Peyer's patch (tissue), 4 donors: Measurements from ENCODE around the gene VPS9D1. TPM values are rescaled to one million over a fixed set of nuclear protein-coding genes. Genes with fewer than 3 reads are reported as not detected.
A peak's percentile ranks its signal among the peaks of the same experiment; 100 is the strongest.

Experiments
- DNase-seq, 3 donors: peaks; one replicate each; pipeline ENCODE4 v3.0.0-alpha.2; 2017 to 2019
- H3K27ac ChIP-seq, 4 donors: fragments of 200-600 bp; sonication (generic); one replicate each; pipeline ENCODE4 v1.5.1; 2016 to 2019
- H3K27me3 ChIP-seq, 2 donors: fragments of 200-600 bp; sonication (generic); one replicate each; pipeline ENCODE4 v1.5.1; 2019
- H3K36me3 ChIP-seq, 3 donors: fragments of 200-600 bp; sonication (generic); one replicate each; pipeline ENCODE4 v1.5.1; 2016 to 2019
- H3K4me1 ChIP-seq, 4 donors: fragments of 200-600 bp; sonication (generic); one replicate each; pipeline ENCODE4 v1.5.1; 2016 to 2019
- H3K4me3 ChIP-seq, 4 donors: fragments of 200-600 bp; sonication (generic); 1 replicate in 3 of 4; 2 replicates in 1 of 4; pipeline ENCODE4 v1.5.1; 2016 to 2019; ENCODE audit warnings: mild to moderate bottlenecking in 1 of 4
- H3K9me3 ChIP-seq, 4 donors: fragments of 200-600 bp; sonication (generic); one replicate each; pipeline ENCODE4 v1.5.1; 2016 to 2019; ENCODE audit warnings: mild to moderate bottlenecking in 1 of 4
- POLR2A ChIP-seq, 2 donors: fragments of 450-650 bp; IDR thresholded peaks; one replicate each; pipeline ENCODE4 v1.5.1; 2017; ENCODE audit warnings: antibody characterized with exemption in 2 of 2, mild to moderate bottlenecking in 2 of 2, moderate library complexity in 2 of 2
- total RNA-seq, 4 donors: library from RNA; depleted of rRNA; stranded (reverse); fragments of >200 nt; gene quantifications; one replicate each; pipeline ENCODE4 v1.1.0, GENCODE V29; 2016
- TF ChIP-seq, protein P1 (sequence below), 6 experiments: fragments of 450-650 bp in 4 of 6; fragments of 200-600 bp in 2 of 6; sonication (generic) in 1 of 6; IDR thresholded peaks; one replicate each; pipeline ENCODE4 v1.5.1; 2017 to 2019; ENCODE audit warnings: antibody characterized with exemption in 6 of 6, mild to moderate bottlenecking in 3 of 6, moderate library complexity in 1 of 6

The VPS9D1 gene
- total RNA-seq, 4 donors from 2014 or later = 14.9 to 45.9 (median 27.9) TPM

DNA sequence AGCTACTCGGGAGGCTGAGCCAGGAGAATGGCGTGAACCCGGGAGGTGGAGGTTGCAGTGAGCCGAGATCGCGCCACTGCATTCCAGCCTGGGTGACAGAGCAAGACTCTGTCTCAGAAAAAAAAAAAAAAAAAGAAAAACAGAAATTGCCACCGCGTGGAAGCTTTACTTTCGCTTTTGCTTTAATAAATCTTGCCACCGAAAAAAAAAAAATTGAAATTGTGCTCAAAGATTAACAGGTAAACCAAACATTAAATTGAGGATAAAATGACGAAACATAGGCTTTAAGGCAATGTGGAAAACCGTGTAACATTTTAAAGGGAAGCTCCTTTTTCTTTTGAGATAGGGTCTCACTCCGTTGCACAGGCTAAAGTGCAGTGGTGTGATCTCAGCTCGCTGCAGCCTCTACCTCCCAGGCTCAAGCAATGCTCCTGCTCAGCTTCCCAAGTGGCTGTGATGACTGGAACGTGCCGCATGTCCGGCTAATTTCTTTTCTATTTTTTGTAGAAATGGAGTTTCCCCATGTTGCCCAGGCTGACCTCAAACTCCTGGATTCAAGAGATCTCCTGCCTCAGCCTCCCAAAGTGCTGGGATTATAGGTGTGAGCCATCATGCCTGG lies 40.7 kb upstream of the VPS9D1 start:
- Histone ChIP-seq H3K36me3 (peaks cover 0 to 11% (median 0%) of the 10 kb centered on the region in 3 donors), H3K4me1 (peaks cover 5 to 33% (median 16%) of the 10 kb centered on the region in 4 donors), H3K27me3 (no peaks in the 10 kb centered on the region), H3K9me3 (no peaks in the 10 kb centered on the region), H3K4me3 (peak overlapping the region; percentile 16 to 40 (median 32)), H3K27ac (peak overlapping the region; percentile 50 to 69 (median 58))
- DNase-seq = peak in 1 of 3 donors; percentile 28
- TF ChIP-seq, protein P1, sequence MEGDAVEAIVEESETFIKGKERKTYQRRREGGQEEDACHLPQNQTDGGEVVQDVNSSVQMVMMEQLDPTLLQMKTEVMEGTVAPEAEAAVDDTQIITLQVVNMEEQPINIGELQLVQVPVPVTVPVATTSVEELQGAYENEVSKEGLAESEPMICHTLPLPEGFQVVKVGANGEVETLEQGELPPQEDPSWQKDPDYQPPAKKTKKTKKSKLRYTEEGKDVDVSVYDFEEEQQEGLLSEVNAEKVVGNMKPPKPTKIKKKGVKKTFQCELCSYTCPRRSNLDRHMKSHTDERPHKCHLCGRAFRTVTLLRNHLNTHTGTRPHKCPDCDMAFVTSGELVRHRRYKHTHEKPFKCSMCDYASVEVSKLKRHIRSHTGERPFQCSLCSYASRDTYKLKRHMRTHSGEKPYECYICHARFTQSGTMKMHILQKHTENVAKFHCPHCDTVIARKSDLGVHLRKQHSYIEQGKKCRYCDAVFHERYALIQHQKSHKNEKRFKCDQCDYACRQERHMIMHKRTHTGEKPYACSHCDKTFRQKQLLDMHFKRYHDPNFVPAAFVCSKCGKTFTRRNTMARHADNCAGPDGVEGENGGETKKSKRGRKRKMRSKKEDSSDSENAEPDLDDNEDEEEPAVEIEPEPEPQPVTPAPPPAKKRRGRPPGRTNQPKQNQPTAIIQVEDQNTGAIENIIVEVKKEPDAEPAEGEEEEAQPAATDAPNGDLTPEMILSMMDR (IDR thresholded peaks at IDR 0.05) = no peak
- no peak for TF ChIP-seq POLR2A (IDR thresholded peaks at IDR 0.05)

DNA sequence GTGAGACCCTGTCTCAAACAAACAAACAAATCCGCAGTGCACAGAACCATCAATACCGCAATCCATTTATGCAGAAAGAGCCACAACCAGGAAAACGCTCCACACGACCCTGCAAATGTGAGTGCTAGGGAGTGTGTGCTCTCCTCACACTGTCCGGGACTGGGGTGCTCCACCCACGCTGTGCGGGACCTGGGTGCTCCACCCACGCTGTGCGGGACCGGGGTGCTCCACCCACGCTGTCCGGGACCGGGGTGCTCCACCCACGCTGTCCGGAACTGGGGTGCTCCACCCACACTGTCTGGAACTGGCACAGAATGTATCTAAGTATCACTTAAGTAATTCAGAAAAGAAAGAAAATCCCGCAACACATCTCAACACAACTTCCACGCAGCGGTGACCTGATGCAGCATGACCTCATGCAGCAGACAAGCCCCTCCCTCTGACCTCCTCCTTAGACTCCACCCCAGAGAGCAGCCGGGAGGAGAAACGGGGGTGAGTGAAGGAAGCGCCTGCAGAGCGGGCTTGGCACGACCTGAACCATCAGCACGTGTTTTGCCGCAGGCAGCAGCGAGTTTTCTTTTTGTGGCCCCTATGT lies 39.1 kb upstream of the VPS9D1 start:
- TF ChIP-seq POLR2A (IDR thresholded peaks at IDR 0.05) = no peak
- TF ChIP-seq, protein P1 (IDR thresholded peaks at IDR 0.05) = no peak
- Histone ChIP-seq H3K4me1 (peaks cover 0 to 25% (median 9%) of the 10 kb centered on the region in 4 donors), H3K9me3 (no peaks in the 10 kb centered on the region), H3K27ac (peak overlapping the region in 1 of 4 donors; percentile 50), H3K36me3 (peaks cover 0 to 11% (median 0%) of the 10 kb centered on the region in 3 donors), H3K27me3 (no peaks in the 10 kb centered on the region), H3K4me3 (no peak overlapping the region)
- no peak for DNase-seq

DNA sequence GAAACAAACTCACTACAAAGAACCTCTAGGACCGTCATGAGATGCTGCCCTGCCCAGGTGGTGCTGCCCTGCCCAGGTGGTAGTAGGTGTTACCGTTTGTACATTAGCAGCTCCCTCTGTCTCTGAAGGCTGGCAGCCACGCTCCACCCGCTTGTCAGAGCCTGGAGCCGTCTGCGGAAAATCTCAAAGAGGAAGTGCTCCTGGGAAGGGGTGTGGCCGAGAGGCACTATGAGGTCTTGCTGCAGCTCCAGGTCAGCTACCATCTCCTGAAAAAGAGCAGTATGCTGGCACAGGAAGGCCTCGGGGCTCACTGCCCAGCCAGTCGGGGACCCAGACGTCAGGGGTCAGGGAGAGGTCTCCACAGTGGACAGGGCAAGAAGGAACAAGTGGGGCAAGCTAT lies 28.9 kb upstream of the VPS9D1 start:
- Histone ChIP-seq H3K36me3 (peaks cover 0 to 28% (median 0%) of the 10 kb centered on the region in 3 donors), H3K27me3 (no peaks in the 10 kb centered on the region), H3K27ac (no peak overlapping the region), H3K9me3 (no peaks in the 10 kb centered on the region), H3K4me3 (no peak overlapping the region), H3K4me1 (peaks cover 0 to 6% (median 0%) of the 10 kb centered on the region in 4 donors)
- no peak for TF ChIP-seq POLR2A (IDR thresholded peaks at IDR 0.05)
- TF ChIP-seq, protein P1 (IDR thresholded peaks at IDR 0.05) = no peak
- DNase-seq = no peak

DNA sequence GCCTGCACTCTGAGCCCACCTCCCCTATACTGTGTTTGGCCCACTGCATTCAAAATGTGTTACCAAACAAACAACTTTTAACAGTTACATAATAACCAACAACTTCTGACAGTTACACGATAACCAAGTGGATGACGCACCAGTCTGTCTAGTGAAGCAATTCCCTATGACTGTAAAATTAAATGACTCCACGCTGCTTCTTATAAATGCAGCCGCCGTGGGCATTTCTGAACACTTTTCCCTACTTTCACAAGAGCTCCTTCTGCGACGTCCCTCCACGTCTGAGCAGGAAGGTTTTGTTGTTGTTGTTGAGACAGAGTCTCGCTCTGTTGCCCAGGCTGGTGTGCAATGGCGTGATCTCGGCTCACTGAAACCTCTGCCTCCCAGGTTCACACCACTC lies 28.2 kb upstream of the VPS9D1 start:
- H3K4me3 ChIP-seq = no peak overlapping the region
- no peaks in the 10 kb centered on the region for H3K27me3 ChIP-seq
- no peak for TF ChIP-seq POLR2A (IDR thresholded peaks at IDR 0.05)
- TF ChIP-seq, protein P1 (IDR thresholded peaks at IDR 0.05) = no peak
- no peak overlapping the region for H3K27ac ChIP-seq
- no peak for DNase-seq
- H3K36me3 ChIP-seq = peaks cover 0 to 33% (median 0%) of the 10 kb centered on the region in 3 donors
- no peaks in the 10 kb centered on the region for H3K9me3 ChIP-seq
- peaks cover 0 to 6% (median 0%) of the 10 kb centered on the region in 4 donors for H3K4me1 ChIP-seq

DNA sequence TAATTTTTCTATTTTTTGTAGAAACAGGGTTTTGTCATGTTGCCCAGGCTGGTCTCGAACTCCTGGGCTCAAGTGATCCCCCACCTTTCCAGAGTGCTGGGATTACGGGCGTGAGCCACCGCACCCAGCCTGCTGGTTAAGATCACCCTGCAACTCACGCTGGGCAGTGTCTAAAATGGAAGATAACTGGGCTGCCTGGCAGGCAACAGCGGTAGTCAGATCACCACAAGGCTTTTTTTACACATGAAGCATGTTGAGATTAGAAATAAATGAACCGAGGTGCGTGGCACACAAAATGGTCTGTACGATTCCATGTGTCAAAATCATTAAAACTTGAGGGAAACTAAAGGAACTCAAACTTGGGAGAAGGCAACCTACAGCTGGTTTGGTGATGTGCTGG lies 27.4 kb upstream of the VPS9D1 start:
- peaks cover 0 to 33% (median 0%) of the 10 kb centered on the region in 3 donors for H3K36me3 ChIP-seq
- no peak for DNase-seq
- H3K4me3 ChIP-seq = no peak overlapping the region
- H3K27me3 ChIP-seq = no peaks in the 10 kb centered on the region
- H3K9me3 ChIP-seq = no peaks in the 10 kb centered on the region
- TF ChIP-seq, protein P1 (IDR thresholded peaks at IDR 0.05) = no peak
- no peak for TF ChIP-seq POLR2A (IDR thresholded peaks at IDR 0.05)
- no peak overlapping the region for H3K27ac ChIP-seq
- H3K4me1 ChIP-seq = peaks cover 0 to 6% (median 0%) of the 10 kb centered on the region in 4 donors
